C4-2B (cell line): ENCODE data around the gene RNF227.

Experiments used
- CTCF ChIP-seq: fragments of 450-650 bp; conservative IDR thresholded peaks from 2 replicates; pipeline ENCODE4 v1.5.1; 2017; ENCODE audit warnings: mild to moderate bottlenecking
- ZFX ChIP-seq: fragments of 450-650 bp; IDR thresholded peaks from 2 replicates; pipeline ENCODE4 v1.6.1; 2017

DNA sequence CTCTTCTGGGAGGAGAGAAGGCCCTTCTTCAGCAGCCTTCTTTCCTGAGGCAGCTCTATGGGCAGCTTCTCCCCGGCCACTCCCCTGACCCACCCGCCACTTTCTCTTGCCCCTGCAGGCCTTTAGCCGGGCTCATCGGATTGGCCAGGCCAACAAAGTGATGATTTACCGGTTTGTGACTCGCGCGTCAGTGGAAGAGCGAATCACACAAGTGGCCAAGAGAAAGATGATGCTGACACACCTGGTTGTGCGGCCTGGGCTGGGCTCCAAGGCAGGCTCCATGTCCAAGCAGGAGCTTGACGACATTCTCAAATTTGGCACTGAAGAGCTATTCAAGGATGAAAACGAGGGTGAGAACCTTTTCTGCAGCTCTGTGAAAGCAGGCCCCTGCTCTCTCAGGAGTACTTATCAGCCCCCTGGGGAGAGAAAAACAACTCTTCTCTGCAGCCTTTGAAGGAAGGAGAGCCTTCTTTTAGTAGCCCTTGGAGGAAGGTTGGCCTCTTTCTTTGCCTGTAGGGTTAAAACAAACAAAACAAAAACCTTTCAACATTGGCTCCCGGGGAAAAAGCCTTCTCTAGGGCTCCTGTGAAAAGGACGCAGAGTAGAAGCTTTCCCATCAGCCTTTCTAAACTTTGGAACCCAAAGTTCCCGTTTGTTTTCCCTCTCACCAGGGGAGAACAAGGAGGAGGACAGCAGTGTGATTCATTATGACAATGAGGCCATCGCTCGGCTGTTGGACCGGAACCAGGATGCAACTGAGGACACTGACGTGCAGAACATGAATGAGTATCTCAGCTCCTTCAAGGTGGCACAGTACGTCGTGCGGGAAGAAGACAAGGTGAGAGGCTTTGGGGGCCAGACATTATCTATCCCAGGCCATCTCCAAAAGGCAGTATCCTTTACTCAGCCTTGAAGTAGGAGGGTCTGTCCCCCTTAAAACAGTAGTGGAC, 12.7 kb downstream of the RNF227 start:
- TF ChIP-seq CTCF (no peak), ZFX (no peak)
